NOMO-1 (cell line): ENCODE data around the gene TEDC2.
"Not testable (repeated sequence)": the region's sequence is repeated elsewhere in the genome, so short reads cannot be mapped to it uniquely, and the experiment has no call there.

Experiments
- DNase-seq, 2 experiments: peaks; one replicate each; lab custom pipeline; 2025; ENCODE audit not compliant: unreplicated experiment in 2 of 2; lab: John Stamatoyannopoulos, UW

The TEDC2 gene

DNA sequence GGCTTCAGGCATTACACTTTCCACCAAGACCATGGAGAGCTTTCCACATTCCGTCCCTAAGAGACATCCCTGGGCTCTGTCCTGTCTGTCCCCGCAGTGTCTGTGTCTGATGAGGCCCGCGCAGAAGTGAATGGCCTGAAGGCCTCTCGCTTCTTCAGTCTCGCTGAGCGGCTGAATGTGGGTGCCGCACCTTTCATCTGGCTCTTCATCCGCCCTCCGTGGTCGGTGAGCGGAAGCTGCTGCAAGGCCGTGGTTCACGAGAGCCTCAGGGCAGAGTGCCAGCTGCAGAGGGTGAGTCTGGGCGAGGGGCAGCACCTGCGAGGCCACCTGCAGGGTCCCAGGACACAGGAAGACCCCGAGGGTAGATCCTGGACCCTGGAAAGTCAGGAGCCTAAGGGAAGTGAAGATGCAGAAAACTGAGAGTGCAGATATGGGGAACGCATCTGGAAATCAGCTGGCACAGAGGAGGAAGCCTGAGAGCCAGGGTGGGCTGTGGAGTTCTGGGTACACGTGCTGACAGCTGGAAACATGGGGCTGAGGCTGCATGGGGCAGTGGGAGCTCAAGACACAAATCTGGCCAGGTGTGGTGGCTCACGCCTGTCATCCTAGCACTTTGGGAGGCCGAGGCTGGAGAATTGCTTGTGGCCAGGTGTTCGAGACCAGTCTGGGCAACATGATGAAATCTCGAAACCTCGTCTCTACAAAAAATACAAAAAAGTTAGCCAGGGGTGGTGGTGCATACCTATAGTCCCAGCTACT lies 22.7 kb upstream of the TEDC2 start:
- DNase-seq = no peak

GRCh38 chr16:2438121-2438520 lies 21.8 kb upstream of the TEDC2 start:
- no peak for DNase-seq

- no peak for DNase-seq
These were observed 20.3 kb upstream of the TEDC2 start for GRCh38 chr16:2439598-2439997.

GRCh38 chr16:2441143-2441804 lies 18.6 kb upstream of the TEDC2 start:
- not testable (repeated sequence) for DNase-seq

DNA sequence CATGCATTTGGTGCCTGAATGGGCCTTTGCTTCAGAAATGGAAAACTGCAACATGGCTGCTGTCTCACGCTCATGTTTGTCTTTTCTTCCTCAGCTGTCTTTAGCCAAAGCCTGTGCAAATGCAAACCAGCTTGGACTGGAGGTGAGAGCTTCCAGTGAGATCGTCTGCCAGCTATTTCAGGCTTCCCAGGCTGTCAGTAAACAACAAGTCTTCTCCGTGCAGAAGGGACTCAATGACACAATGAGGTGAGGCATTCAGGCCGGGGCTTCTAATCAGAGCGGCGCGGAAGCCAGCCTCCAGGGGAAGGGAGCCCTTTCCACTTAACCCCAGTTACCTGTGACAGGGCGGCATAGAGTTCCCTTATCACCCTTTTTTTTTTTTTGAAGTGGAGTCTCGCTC lies 16.4 kb upstream of the TEDC2 start:
- DNase-seq = no peak

DNA sequence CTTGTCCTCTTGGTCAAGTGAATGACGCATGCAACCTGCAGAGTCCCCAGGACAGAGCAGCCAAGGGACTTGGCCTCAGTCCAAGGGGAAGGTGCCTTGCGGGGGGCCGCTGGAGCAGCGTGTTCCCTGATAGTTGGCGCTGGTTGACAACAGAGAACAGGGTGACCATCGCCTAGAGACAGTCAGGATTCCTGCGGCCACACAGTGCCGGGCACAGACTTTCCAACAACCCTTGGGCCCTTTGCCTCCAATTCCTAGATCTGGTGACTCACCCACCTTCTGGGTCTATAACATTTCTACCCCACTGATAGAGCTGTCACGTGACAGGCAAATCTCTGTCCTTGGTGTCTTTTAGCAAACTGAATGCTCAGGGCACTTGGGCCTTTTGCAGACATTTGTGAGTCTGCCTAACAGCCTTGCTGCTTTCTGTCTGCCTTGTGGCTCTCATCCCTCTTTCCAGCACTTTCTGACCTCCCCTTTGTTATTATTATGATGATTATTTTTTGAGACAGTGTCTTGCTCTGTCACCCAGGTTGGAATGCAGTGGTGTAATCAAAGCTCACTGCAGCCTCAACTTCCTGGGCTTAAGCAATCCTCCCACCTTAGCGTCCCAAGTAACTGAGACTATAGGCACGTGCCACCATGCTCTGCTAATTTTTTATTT lies 11.9 kb upstream of the TEDC2 start:
- no peak for DNase-seq

- DNase-seq = no peak
These were observed 10.8 kb upstream of the TEDC2 start for GRCh38 chr16:2449118-2449517.

DNA sequence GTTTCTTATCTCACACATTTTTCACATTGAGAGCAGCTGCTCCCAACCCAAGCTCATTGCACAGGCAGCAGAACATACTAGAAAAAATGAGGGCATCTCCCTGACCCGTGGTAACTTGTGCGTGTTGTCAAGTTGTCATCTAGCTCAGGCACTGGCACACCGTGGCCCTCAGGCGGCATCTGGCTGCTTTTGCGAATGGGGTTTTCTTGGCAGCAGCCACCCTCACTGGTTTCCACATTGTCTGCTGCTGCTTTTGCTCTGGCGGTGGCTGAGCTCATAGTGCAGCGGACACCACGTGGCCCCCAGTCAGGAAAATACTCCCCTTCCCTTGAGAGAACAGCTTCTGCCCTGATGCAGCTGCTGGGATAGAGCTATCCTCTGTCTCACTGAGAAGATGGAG lies 9.4 kb upstream of the TEDC2 start:
- DNase-seq = no peak

DNA sequence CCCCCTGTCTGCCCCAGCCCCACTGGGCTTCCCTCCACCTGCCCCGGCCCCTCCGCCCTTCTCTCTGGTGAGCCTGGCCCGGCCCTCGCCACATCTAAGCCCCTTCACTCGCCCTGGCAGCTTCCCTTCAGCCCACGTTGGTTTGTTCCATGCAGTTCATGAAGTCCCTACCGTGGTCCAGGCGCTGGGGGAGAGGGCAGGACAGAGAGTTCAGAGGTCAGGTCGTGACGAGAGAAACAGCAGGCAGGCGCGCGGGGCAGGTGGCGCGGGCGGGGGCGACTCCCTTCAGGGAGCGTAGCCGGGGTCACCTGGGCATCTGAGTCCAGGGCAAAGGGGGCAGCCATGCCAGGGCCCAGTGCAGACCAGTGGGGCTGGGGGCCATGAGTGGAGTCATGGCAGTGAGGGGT lies 8.9 kb upstream of the TEDC2 start:
- no peak for DNase-seq

GRCh38 chr16:2451851-2452320 lies 8.0 kb upstream of the TEDC2 start:
- DNase-seq = no peak

DNA sequence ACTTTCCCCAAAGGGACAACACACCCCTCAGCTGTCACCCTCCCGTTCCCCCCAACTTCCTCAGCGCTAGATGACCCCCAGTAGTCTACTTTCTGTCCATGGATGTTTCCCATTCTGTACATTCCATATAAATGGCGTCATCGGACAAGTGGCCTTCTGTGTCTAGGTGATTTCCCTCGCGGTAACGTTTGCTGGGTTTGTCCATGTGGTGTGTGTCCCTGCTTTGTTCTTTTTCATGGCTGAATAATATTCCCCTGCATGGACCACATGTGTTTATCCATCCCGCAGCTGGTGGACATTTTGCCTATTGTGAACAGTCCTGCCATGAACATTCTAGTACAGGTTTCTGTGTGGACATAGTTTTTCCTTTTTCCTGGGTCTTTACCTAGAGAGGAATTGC lies 7.3 kb upstream of the TEDC2 start:
- no peak for DNase-seq

GRCh38 chr16:2455081-2455845 lies 4.6 kb upstream of the TEDC2 start:
- no peak for DNase-seq

DNA sequence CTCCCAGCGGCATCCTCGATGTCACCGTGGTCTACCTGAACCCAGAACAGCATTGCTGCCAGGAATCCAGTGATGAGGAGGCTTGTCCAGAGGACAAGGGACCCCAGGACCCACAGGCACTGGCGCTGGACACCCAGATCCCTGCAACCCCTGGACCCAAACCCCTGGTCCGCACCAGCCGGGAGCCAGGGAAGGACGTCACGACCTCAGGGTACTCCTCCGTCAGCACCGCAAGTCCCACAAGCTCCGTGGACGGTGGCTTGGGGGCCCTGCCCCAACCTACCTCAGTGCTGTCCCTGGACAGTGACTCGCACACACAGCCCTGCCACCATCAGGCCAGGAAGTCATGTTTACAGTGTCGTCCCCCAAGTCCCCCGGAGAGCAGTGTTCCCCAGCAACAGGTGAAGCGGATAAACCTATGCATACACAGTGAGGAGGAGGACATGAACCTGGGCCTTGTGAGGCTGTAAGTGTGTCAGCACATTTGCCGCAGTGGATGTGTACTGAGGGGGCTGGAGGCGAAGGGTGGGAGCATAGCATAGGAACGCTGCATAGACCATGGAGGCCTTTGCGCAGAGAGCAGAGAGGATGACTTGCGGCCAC lies 3.3 kb upstream of the TEDC2 start:
- DNase-seq = no peak

DNA sequence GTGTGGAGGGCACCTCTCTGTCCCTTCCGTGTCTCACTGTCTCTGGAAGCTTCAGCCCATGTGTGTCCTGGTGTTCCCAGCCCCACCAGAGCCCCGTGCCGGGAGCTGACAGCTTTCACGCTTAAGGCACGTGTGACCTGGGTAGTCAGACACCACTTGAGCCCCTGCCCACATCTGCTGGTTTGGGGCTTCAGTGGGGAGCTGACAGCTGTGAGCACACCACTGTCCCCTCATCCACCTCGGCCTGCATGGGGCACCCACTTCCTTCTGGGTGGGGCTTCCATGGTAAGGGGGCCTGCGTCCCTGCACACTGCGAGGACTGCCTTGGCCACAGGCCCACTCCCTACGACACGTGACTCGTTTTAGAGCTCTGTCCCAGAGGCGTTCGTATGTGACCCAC lies 2.6 kb upstream of the TEDC2 start:
- DNase-seq = no peak

GRCh38 chr16:2457946-2458345 lies 2.0 kb upstream of the TEDC2 start:
- no peak for DNase-seq

DNA sequence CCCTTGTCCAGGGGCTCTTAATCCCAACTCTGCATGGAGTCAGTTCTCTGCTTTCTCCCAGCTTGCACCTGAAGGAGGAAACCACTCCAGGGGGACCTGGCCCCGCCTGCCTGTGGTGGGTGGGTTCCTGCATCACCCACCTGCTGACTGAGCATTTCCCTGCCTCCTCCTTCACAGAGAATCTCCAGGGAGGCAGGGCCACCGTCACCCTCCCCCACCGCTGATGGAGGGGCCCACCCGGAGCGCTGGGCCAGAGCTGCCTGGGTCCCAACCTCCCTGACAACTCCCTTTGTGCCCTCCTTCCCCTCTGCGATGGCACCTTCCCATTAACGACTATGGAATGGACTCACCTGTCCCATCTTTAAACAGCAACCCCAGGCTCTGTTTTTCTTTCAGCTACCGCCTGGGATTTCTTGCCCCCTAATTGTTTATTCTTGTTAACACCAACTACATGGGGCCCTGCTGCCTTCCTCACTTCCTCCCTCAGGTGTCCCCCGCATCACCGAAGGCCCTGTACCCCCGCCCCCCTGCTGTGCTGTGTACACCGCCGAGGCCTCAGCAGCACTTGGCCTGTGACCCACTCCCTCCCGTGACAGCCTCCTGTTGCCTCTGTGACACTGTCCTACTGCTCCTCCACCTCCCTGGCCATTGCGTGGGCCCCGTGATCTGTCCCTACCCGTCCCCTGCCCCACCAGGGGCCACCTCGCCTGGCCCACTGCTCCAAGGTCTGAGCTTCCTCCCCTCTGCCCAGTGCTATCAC lies 842 bp upstream of the TEDC2 start:
- DNase-seq = no peak

- DNase-seq = no peak
These were observed 443 bp downstream of the TEDC2 start for GRCh38 chr16:2460391-2460713.

DNA sequence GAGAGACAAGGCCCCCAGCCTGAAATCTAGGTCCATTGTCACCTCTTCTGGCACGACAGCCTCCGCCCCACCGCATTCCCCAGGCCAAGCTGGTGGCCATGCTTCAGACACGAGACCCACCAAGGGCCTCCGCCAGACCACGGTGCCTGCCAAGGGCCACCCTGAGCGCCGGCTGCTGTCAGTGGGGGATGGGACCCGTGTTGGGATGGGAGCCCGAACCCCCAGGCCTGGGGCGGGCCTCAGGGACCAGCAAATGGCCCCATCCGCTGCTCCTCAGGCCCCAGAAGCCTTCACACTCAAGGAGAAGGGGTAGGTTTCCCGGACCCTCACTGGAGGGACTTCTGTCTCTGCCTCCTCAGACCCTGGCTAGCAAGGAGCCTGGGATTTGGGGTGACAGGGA lies 1.0 kb downstream of the TEDC2 start:
- no peak for DNase-seq

DNA sequence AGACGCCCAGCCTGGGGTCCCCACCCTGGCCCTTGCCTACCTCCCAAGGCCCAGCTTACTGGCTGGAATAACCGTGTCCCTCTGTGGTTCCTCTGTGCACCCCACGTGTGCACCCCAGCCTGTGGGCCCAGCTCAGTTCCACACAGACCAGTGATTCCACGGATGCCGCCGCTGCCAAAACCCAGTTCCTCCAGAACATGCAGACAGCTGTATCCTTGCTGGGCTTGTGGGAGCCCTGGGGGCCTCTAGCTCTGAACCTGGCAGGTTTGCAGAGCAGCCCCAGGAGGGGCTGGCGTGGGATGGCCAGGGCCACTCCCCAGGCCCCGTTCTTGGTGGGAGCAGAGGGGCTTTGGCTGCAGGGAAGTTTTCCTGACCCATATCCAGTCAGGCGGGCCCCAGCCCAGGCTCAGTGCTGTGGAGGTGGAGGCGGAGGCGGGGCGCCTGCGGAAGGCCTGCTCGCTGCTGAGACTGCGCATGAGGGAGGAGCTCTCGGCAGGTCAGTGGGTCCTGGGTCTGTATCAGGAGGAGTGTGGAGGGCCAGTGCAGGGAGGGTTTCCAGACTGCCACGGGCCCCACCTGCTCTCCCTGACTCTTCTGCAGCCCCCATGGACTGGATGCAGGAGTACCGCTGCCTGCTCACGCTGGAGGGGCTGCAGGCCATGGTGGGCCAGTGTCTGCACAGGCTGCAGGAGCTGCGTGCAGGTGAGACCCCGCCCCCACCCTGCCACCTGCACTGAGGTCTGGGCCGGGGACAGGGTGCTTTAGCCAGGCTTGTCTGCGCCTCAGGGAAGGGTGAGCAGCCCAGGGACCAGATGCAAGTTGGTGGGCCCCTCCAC lies 2.3 kb downstream of the TEDC2 start:
- DNase-seq = no peak
